ENCODE measurements around the gene SFT2D2.
"Not testable (repeated sequence)": the region's sequence is repeated elsewhere in the genome, so short reads cannot be mapped to it uniquely, and the experiment has no call there.

Gene SFT2D2

GRCh38 chr1:168190403-168190802, 35.4 kb upstream of the SFT2D2 start:
- TF ChIP-seq CTCF (IDR thresholded peaks at IDR 0.05; ENCODE audit: low read depth, low read length), result no peak
- no peak overlapping the region for H3K4me3 ChIP-seq (ENCODE audit: low read depth, low read length)

GRCh38 chr1:168195199-168196135, 30.3 kb upstream of the SFT2D2 start:
- H3K4me3 ChIP-seq (ENCODE audit: low read depth, low read length), result no peak overlapping the region
- no peak for TF ChIP-seq CTCF (IDR thresholded peaks at IDR 0.05; ENCODE audit: low read depth, low read length)

GRCh38 chr1:168199056-168199455, 26.7 kb upstream of the SFT2D2 start:
- TF ChIP-seq CTCF (IDR thresholded peaks at IDR 0.05; ENCODE audit: low read depth, low read length), result no peak
- no peak overlapping the region for H3K4me3 ChIP-seq (ENCODE audit: low read depth, low read length)

- TF ChIP-seq CTCF (IDR thresholded peaks at IDR 0.05; ENCODE audit: low read depth, low read length), result no peak
- H3K4me3 ChIP-seq (ENCODE audit: low read depth, low read length), result no peak overlapping the region
These were observed 22.7 kb upstream of the SFT2D2 start for GRCh38 chr1:168202941-168203654.

GRCh38 chr1:168206111-168206510, 19.7 kb upstream of the SFT2D2 start:
- no peak for TF ChIP-seq CTCF (IDR thresholded peaks at IDR 0.05; ENCODE audit: low read depth, low read length)
- no peak overlapping the region for H3K4me3 ChIP-seq (ENCODE audit: low read depth, low read length)

GRCh38 chr1:168207673-168208072, 18.1 kb upstream of the SFT2D2 start:
- H3K4me3 ChIP-seq (ENCODE audit: low read depth, low read length), result not testable (repeated sequence)

GRCh38 chr1:168210312-168210711, 15.5 kb upstream of the SFT2D2 start:
- no peak overlapping the region for H3K4me3 ChIP-seq (ENCODE audit: low read depth, low read length)

More at GRCh38 chr1:168210312-168210711, 15.5 kb upstream of the SFT2D2 start:
- TF ChIP-seq CTCF (IDR thresholded peaks at IDR 0.05; ENCODE audit: low read depth, low read length), result no peak
